GM12891 (cell line): ENCODE results near the gene ANKAR.

ENCODE experiments used
- POLR2A ChIP-seq: IDR thresholded peaks from 2 replicates; pipeline ENCODE4 v1.6.1; 2011; ENCODE audit warnings: low read depth, low read length, control low read depth
- POLR2AphosphoS5 ChIP-seq: IDR thresholded peaks from 2 replicates; pipeline ENCODE4 v1.6.1; 2011; ENCODE audit warnings: low read depth, low read length, control low read depth
- SPI1 ChIP-seq: IDR thresholded peaks from 2 replicates; pipeline ENCODE4 v1.6.1; 2011; ENCODE audit warnings: low read depth, low read length, control low read depth

DNA sequence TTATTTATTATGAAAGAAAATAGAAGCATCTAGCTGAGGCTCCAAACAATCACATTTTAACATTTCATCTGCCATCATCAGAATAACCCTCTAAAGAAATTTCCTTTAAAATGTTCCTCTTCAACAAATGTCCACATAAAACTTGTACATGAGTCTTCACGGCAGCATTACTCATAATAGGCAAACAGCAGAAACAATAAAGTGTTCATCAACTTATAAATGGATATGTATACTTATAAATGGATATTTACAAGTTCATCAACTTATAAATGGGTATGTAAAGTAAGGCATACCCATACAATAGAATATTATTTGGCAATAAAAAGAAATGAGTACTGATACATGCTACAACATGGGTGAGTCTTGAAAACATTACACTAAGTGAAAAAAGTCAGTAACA, 46.7 kb upstream of the ANKAR start:
- TF ChIP-seq POLR2A, result no peak
- TF ChIP-seq POLR2AphosphoS5, result no peak
- TF ChIP-seq SPI1, result no peak
